ENCODE data around the gene EHMT1.

The EHMT1 gene

GRCh38 chr9:137612741-137613142, 6.1 kb upstream of the EHMT1 start:
- no peak overlapping the region for H3K27ac ChIP-seq (replicated peaks)

DNA sequence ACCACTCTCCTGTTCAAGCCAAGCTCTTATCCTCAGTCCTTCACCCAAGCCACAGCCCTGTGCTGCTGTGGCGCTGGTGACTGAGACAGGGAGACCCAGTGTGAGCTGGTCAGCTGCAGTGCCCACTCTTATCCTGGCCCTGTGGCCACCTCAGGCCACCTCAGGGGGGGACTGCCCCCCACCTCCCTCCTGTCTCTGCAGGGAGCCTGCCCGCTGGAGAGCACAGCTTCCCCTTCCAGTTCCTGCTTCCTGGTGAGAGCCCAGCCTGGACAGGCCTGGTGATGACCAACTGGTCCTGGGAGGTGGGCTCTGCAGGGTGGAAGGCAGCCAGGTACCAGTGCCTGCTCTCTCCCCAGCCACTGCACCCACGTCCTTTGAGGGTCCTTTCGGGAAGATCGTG, 5.5 kb upstream of the EHMT1 start:
- Histone ChIP-seq H3K27ac (replicated peaks) (no peak overlapping the region), H3K4me3 (replicated peaks; ENCODE audit: insufficient read depth, low read length) (no peak overlapping the region), H3K27me3 (ENCODE audit: insufficient read depth, poor library complexity, severe bottlenecking) (no peaks in the 10 kb centered on the region)
- 0 out of 2 replicates have a peak, but pooled peaks have one; percentile 11 for TF ChIP-seq POLR2AphosphoS5 (IDR thresholded peaks at IDR 0.05; ENCODE audit: low read depth)
- no peak for TF ChIP-seq SPI1 (IDR thresholded peaks at IDR 0.05; ENCODE audit: borderline replicate concordance, low read depth)
- TF ChIP-seq, protein P1, sequence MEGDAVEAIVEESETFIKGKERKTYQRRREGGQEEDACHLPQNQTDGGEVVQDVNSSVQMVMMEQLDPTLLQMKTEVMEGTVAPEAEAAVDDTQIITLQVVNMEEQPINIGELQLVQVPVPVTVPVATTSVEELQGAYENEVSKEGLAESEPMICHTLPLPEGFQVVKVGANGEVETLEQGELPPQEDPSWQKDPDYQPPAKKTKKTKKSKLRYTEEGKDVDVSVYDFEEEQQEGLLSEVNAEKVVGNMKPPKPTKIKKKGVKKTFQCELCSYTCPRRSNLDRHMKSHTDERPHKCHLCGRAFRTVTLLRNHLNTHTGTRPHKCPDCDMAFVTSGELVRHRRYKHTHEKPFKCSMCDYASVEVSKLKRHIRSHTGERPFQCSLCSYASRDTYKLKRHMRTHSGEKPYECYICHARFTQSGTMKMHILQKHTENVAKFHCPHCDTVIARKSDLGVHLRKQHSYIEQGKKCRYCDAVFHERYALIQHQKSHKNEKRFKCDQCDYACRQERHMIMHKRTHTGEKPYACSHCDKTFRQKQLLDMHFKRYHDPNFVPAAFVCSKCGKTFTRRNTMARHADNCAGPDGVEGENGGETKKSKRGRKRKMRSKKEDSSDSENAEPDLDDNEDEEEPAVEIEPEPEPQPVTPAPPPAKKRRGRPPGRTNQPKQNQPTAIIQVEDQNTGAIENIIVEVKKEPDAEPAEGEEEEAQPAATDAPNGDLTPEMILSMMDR (IDR thresholded peaks at IDR 0.05; ENCODE audit: insufficient read depth, low read length), result no peak
- no peak for DNase-seq (ENCODE audit: low read depth in 1 of 2, low spot score in 1 of 2)

More at GRCh38 chr9:137612741-137613142, 6.1 kb upstream of the EHMT1 start:
- TF ChIP-seq POLR2AphosphoS5 (IDR thresholded peaks at IDR 0.05; ENCODE audit: low read depth) (no peak), GABPA (IDR thresholded peaks at IDR 0.05; ENCODE audit: low read depth) (no peak), SPI1 (IDR thresholded peaks at IDR 0.05; ENCODE audit: borderline replicate concordance, low read depth) (no peak)
- TF ChIP-seq, protein P2, sequence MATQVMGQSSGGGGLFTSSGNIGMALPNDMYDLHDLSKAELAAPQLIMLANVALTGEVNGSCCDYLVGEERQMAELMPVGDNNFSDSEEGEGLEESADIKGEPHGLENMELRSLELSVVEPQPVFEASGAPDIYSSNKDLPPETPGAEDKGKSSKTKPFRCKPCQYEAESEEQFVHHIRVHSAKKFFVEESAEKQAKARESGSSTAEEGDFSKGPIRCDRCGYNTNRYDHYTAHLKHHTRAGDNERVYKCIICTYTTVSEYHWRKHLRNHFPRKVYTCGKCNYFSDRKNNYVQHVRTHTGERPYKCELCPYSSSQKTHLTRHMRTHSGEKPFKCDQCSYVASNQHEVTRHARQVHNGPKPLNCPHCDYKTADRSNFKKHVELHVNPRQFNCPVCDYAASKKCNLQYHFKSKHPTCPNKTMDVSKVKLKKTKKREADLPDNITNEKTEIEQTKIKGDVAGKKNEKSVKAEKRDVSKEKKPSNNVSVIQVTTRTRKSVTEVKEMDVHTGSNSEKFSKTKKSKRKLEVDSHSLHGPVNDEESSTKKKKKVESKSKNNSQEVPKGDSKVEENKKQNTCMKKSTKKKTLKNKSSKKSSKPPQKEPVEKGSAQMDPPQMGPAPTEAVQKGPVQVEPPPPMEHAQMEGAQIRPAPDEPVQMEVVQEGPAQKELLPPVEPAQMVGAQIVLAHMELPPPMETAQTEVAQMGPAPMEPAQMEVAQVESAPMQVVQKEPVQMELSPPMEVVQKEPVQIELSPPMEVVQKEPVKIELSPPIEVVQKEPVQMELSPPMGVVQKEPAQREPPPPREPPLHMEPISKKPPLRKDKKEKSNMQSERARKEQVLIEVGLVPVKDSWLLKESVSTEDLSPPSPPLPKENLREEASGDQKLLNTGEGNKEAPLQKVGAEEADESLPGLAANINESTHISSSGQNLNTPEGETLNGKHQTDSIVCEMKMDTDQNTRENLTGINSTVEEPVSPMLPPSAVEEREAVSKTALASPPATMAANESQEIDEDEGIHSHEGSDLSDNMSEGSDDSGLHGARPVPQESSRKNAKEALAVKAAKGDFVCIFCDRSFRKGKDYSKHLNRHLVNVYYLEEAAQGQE (IDR thresholded peaks at IDR 0.05; ENCODE audit: insufficient replicate concordance, low read depth), result no peak
- TF ChIP-seq, protein P1 (IDR thresholded peaks at IDR 0.05; ENCODE audit: insufficient read depth, low read length), result no peak
- H3K4me3 ChIP-seq (replicated peaks; ENCODE audit: insufficient read depth, low read length), result no peak overlapping the region
- H3K27me3 ChIP-seq (ENCODE audit: insufficient read depth, poor library complexity, severe bottlenecking), result no peaks in the 10 kb centered on the region
- DNase-seq (ENCODE audit: low read depth in 1 of 2, low spot score in 1 of 2), result no peak

GRCh38 chr9:137613738-137614523, 4.9 kb upstream of the EHMT1 start:
- H3K27me3 ChIP-seq (ENCODE audit: insufficient read depth, poor library complexity, severe bottlenecking), result no peaks in the 10 kb centered on the region
- no peak overlapping the region for H3K27ac ChIP-seq (replicated peaks)
- no peak for TF ChIP-seq POLR2AphosphoS5 (IDR thresholded peaks at IDR 0.05; ENCODE audit: low read depth)
- TF ChIP-seq, protein P2 (IDR thresholded peaks at IDR 0.05; ENCODE audit: insufficient replicate concordance, low read depth), result no peak
- TF ChIP-seq GABPA (IDR thresholded peaks at IDR 0.05; ENCODE audit: low read depth), result no peak
- no peak for TF ChIP-seq SPI1 (IDR thresholded peaks at IDR 0.05; ENCODE audit: borderline replicate concordance, low read depth)
- H3K4me3 ChIP-seq (replicated peaks; ENCODE audit: insufficient read depth, low read length), result no peak overlapping the region
- no peak for DNase-seq (ENCODE audit: low read depth in 1 of 2, low spot score in 1 of 2)

DNA sequence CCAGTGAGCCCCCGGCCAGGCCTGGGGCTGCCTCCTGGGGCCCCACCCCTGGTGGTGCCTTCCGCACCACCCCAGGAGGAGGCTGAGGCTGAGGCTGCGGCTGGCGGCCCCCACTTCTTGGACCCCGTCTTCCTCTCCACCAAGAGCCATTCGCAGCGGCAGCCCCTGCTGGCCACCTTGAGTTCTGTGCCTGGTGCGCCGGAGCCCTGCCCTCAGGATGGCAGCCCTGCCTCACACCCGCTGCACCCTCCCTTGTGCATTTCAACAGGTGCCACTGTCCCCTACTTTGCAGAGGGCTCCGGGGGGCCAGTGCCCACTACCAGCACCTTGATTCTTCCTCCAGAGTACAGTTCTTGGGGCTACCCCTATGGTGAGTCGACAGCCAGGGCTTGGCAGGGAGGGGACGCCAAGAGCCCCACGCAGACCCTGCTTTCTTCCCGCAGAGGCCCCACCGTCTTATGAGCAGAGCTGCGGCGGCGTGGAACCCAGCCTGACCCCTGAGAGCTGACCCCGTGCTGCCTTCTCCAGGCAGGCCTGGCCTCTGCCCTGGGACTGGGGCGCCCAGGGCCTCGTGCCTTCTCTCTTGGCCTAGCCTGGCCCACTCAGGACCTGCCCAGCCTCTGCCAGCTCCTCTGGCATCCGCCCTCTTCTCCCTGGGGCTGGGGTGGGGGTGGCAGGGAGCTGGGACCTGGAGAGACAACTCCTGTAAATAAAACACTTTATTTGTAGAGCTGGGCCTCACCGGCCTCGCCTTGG, 4.0 kb upstream of the EHMT1 start:
- Histone ChIP-seq H3K27ac (replicated peaks) (no peak overlapping the region), H3K4me3 (replicated peaks; ENCODE audit: insufficient read depth, low read length) (no peak overlapping the region), H3K27me3 (ENCODE audit: insufficient read depth, poor library complexity, severe bottlenecking) (no peaks in the 10 kb centered on the region)
- TF ChIP-seq POLR2AphosphoS5 (IDR thresholded peaks at IDR 0.05; ENCODE audit: low read depth) (no peak; the same call in 1 of the 2 replicates), GABPA (IDR thresholded peaks at IDR 0.05; ENCODE audit: low read depth) (no peak), SPI1 (IDR thresholded peaks at IDR 0.05; ENCODE audit: borderline replicate concordance, low read depth) (no peak)
- TF ChIP-seq, protein P1 (IDR thresholded peaks at IDR 0.05; ENCODE audit: insufficient read depth, low read length), result no peak
- TF ChIP-seq, protein P2 (IDR thresholded peaks at IDR 0.05; ENCODE audit: insufficient replicate concordance, low read depth), result no peak
- no peak for DNase-seq (ENCODE audit: low read depth in 1 of 2, low spot score in 1 of 2)
